Coronary artery (tissue), 2 donors: Measurements from ENCODE around the gene PIAS1.

Experiments used
- DNase-seq: peaks from one replicate; pipeline ENCODE4 v3.0.0-alpha.2; 2017; ENCODE audit warnings: low spot score
- H3K27ac ChIP-seq, 2 donors: fragments of 200-600 bp; sonication (generic); one replicate each; pipeline ENCODE4 v1.5.1; 2016 to 2019
- H3K4me3 ChIP-seq: fragments of 200-600 bp; sonication (generic); 2 replicates; pipeline ENCODE4 v1.5.1; 2016; ENCODE audit warnings: mild to moderate bottlenecking, moderate library complexity
- CTCF ChIP-seq: fragments of 200-600 bp; sonication (generic); IDR thresholded peaks from one replicate; pipeline ENCODE4 v1.5.1; 2019; ENCODE audit warnings: antibody characterized with exemption

PIAS1 gene

GRCh38 chr15:68080783-68081182, 26.7 kb downstream of the PIAS1 start:
- DNase-seq = no peak
- no peak overlapping the region for H3K27ac ChIP-seq
- no peak for TF ChIP-seq CTCF
- no peak overlapping the region for H3K4me3 ChIP-seq

GRCh38 chr15:68081869-68082505, 27.9 kb downstream of the PIAS1 start:
- H3K27ac ChIP-seq = no peak overlapping the region
- no peak overlapping the region for H3K4me3 ChIP-seq
- TF ChIP-seq CTCF = no peak
- DNase-seq = no peak

GRCh38 chr15:68082735-68083134, 28.6 kb downstream of the PIAS1 start:
- H3K4me3 ChIP-seq = no peak overlapping the region
- H3K27ac ChIP-seq = no peak overlapping the region
- TF ChIP-seq CTCF = no peak
- DNase-seq = no peak

- no peak overlapping the region for H3K27ac ChIP-seq
- TF ChIP-seq CTCF = no peak
- no peak overlapping the region for H3K4me3 ChIP-seq
- no peak for DNase-seq
Measured at GRCh38 chr15:68083463-68083862, 29.3 kb downstream of the PIAS1 start.

GRCh38 chr15:68085052-68085451, 30.9 kb downstream of the PIAS1 start:
- no peak for TF ChIP-seq CTCF

GRCh38 chr15:68091743-68092142, 37.6 kb downstream of the PIAS1 start:
- no peak for DNase-seq
- no peak for TF ChIP-seq CTCF
- no peak overlapping the region for H3K4me3 ChIP-seq
- no peak overlapping the region for H3K27ac ChIP-seq

More at GRCh38 chr15:68085052-68085451, 30.9 kb downstream of the PIAS1 start:
- no peak for DNase-seq
- Histone ChIP-seq H3K4me3 (no peak overlapping the region), H3K27ac (no peak overlapping the region)

GRCh38 chr15:68096099-68096498, 42.0 kb downstream of the PIAS1 start:
- TF ChIP-seq CTCF = no peak
- no peak overlapping the region for H3K4me3 ChIP-seq
- no peak for DNase-seq
- no peak overlapping the region for H3K27ac ChIP-seq
